K562 (cell line): ENCODE results near the gene TMEM127. TPM values are rescaled to one million over a fixed set of nuclear protein-coding genes. Genes with fewer than 3 reads are reported as not detected.
A peak's percentile ranks its signal among the peaks of the same experiment; 100 is the strongest.

Source experiments
- ATF1 ChIP-seq, 2 experiments: fragments of 450-650 bp in 1 of 2; IDR thresholded peaks; 2 replicates each; pipeline ENCODE4 v1.6.1; 2016; ENCODE audit warnings: missing compliant biosample characterization in 1 of 2, missing genetic modification characterization in 1 of 2
- CBX3 ChIP-seq, 2 experiments: IDR thresholded peaks; 1 replicate in 1 of 2; 2 replicates in 1 of 2; pipeline ENCODE4 v1.6.1; 2012; ENCODE audit warnings: inconsistent platforms in 2 of 2, low read length in 2 of 2, borderline replicate concordance in 1 of 2, control low read depth in 1 of 2
- EP400 ChIP-seq: fragments of 450-650 bp; IDR thresholded peaks from 2 replicates; pipeline ENCODE4 v1.6.1; 2017; ENCODE audit warnings: antibody characterized with exemption, mild to moderate bottlenecking, moderate library complexity
- FOSL1 ChIP-seq: fragments of 200-800 bp; sonication (Bioruptor generic); conservative IDR thresholded peaks from 2 replicates; pipeline ENCODE4 v1.6.1; 2016; ENCODE audit warnings: missing genetic modification characterization, missing compliant biosample characterization
- HCFC1 ChIP-seq: IDR thresholded peaks from 2 replicates; pipeline ENCODE4 v1.6.1; 2012; ENCODE audit warnings: low read depth, low read length, improper control_type of control experiment
- JUN ChIP-seq, 2 experiments: sonication (generic) in 1 of 2; formaldehyde crosslinking in 1 of 2; IDR thresholded peaks; 2 replicates each; pipeline versions ENCODE4 v1.6.1 to v1.8.0; 2012 to 2022; ENCODE audit warnings: borderline replicate concordance in 2 of 2, mild to moderate bottlenecking in 2 of 2, improper control_type of control experiment in 1 of 2, low read depth in 1 of 2, low read length in 1 of 2, missing genetic modification reagents in 1 of 2
- JUND ChIP-seq, 2 experiments: IDR thresholded peaks; 2 replicates in 1 of 2; 3 replicates in 1 of 2; pipeline ENCODE4 v1.6.1; 2011; ENCODE audit warnings: borderline replicate concordance in 2 of 2, low read depth in 2 of 2, low read length in 2 of 2, improper control_type of control experiment in 1 of 2, missing biosample characterization in 1 of 2, missing genetic modification characterization in 1 of 2, missing genetic modification reagents in 1 of 2
- MNT ChIP-seq, 2 experiments: fragments of 450-650 bp; conservative IDR thresholded peaks; 2 replicates each; pipeline ENCODE4 v1.6.1; 2017; ENCODE audit warnings: mild to moderate bottlenecking in 2 of 2, moderate library complexity in 2 of 2
- RFX7 ChIP-seq: fragments of 250-450 bp; sonication (Bioruptor Pico); IDR thresholded peaks from 2 replicates; pipeline ENCODE4 v1.5.1; 2021; ENCODE audit warnings: mild to moderate bottlenecking
- SIN3B ChIP-seq: fragments of 450-650 bp; IDR thresholded peaks from 2 replicates; pipeline ENCODE4 v1.6.1; 2017; ENCODE audit warnings: low read depth, mild to moderate bottlenecking, moderate library complexity
- UBTF ChIP-seq, 2 experiments: IDR thresholded peaks; 2 replicates each; pipeline ENCODE4 v1.6.1; 2012; ENCODE audit warnings: improper control_type of control experiment in 2 of 2, low read depth in 2 of 2, low read length in 2 of 2, borderline replicate concordance in 1 of 2
- ZNF146 ChIP-seq: IDR thresholded peaks from one replicate; pipeline ENCODE4 v1.6.1; 2018; ENCODE audit warnings: missing compliant biosample characterization; ENCODE audit not compliant: unreplicated experiment
- ZNF444 ChIP-seq: fragments of 250-450 bp; sonication (Bioruptor Pico); IDR thresholded peaks from 2 replicates; pipeline ENCODE4 v1.4.0; 2020; ENCODE audit warnings: mild to moderate bottlenecking, moderate library complexity
- ZNF512 ChIP-seq: IDR thresholded peaks from 2 replicates; pipeline ENCODE4 v1.6.1; 2016; ENCODE audit warnings: missing genetic modification characterization, missing compliant biosample characterization
- ZNF551 ChIP-seq: fragments of 250-450 bp; sonication (Bioruptor Pico); IDR thresholded peaks from 2 replicates; pipeline ENCODE4 v1.5.0; 2021; ENCODE audit warnings: mild to moderate bottlenecking, moderate library complexity
- ZNF780A ChIP-seq: fragments of 250-450 bp; sonication (Bioruptor Pico); IDR thresholded peaks from 2 replicates; pipeline ENCODE4 v1.5.0; 2021; ENCODE audit warnings: mild to moderate bottlenecking
- polyA plus RNA-seq, 8 experiments: library from polyadenylated mRNA; depleted of rRNA in 4 of 8; stranded (reverse) in 5 of 8; unstranded in 3 of 8; fragments of >200 nt; fragmentation: Nextera tagmentation in 2 of 8; fragmentation: Illumina TruSeq in 1 of 8; extraction: Ambion mirVana in 2 of 8; extraction: Trizol in 1 of 8; gene quantifications; 2 replicates each; pipeline versions ENCODE4 v1.2.1 to v1.2.3, GENCODE V29; 2011 to 2014; ENCODE audit warnings: inconsistent platforms in 1 of 8, missing spikeins in 1 of 8
- total RNA-seq, 7 experiments: library from RNA; depleted of rRNA in 6 of 7; stranded (reverse); fragments of >200 nt in 6 of 7; fragmentation: Illumina TruSeq in 2 of 7; extraction: Trizol in 2 of 7; gene quantifications; 2 replicates each; pipeline versions ENCODE4 v1.2.1 to v1.2.3, GENCODE V29; 2011 to 2021; ENCODE audit warnings: low replicate concordance in 1 of 7
- TF ChIP-seq, protein P1 (sequence below): fragments of 450-650 bp; IDR thresholded peaks from 2 replicates; pipeline ENCODE4 v1.6.1; 2016
- TF ChIP-seq, protein P2 (sequence below): sonication (generic); formaldehyde crosslinking; IDR thresholded peaks from 2 replicates; pipeline ENCODE4 v1.9.0; 2022; ENCODE audit warnings: mild to moderate bottlenecking, missing genetic modification reagents

The TMEM127 gene
- total and polyA plus RNA-seq, 9 of the 15 experiments (the other 6 are each of a cell fraction or from before 2014, with no cell fraction given), result 1.7 to 20.0 (median 9.9) TPM

DNA sequence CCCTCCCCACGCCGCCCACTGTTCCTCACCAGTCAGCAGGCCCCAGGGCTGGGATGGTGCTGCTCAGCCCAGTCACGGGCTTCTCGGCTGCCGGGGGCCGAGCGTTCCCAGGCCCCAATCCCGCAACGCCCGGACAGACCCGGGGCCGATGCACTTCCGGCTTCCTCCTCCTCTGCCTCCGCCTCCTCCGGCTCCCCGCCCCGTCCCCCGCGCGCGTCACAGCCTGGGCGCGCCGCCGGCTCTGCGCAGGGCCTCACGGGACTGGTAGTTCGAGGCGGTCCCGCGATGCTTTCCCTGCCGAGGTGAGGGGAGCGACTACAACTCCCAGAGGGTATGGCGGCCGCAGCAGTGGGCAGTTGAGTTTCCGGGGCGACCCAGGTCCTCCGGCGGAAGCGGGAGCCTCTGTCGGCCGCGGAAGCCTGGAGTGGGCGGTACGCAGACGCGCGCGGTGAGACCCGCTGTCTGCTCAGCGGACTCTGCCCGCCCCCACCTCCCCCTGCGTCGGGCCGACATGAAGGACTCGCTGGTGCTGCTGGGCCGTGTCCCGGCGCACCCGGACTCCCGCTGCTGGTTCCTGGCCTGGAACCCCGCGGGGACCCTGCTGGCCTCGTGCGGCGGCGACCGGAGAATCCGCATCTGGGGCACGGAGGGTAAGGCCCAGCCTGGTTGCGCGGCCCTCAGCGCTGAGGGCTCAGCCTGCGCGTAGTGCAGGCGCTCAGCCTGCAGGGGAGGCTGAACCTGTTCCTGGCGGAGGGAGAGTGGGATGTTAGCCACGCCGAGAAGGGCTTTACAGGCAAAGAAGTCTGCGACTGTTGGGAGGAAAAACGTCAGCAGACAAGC, at the start of gene TMEM127, which contains the start of gene CIAO1 (continued):
- TF ChIP-seq, protein P1, sequence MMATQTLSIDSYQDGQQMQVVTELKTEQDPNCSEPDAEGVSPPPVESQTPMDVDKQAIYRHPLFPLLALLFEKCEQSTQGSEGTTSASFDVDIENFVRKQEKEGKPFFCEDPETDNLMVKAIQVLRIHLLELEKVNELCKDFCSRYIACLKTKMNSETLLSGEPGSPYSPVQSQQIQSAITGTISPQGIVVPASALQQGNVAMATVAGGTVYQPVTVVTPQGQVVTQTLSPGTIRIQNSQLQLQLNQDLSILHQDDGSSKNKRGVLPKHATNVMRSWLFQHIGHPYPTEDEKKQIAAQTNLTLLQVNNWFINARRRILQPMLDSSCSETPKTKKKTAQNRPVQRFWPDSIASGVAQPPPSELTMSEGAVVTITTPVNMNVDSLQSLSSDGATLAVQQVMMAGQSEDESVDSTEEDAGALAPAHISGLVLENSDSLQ, result peak; percentile 47; the same call in 1 of the 2 replicates
- peak; percentile 73 to 81; a peak in 3 of 4 replicates for TF ChIP-seq UBTF (IDR thresholded peaks at IDR 0.05; ENCODE audit: borderline replicate concordance in 1 of 2, low read depth in 2 of 2, low read length in 2 of 2)
- TF ChIP-seq HCFC1, result peak; percentile 98
- TF ChIP-seq ZNF146, result no peak
- peak; percentile 80 to 91 for TF ChIP-seq MNT (conservative IDR thresholded peaks at IDR 0.05)
- TF ChIP-seq ZNF551 (CRISPR knock-in tag), result no peak
- TF ChIP-seq JUN (IDR thresholded peaks at IDR 0.05; ENCODE audit: borderline replicate concordance, low read depth, low read length), result peak; percentile 66
- no peak for TF ChIP-seq JUN (CRISPR knock-in tag; IDR thresholded peaks at IDR 0.05; ENCODE audit: borderline replicate concordance)
- 0 out of 3 replicates have a peak, but pooled peaks of 1 of the 2 experiments have one; percentile 10 for TF ChIP-seq CBX3 (IDR thresholded peaks at IDR 0.05; ENCODE audit: borderline replicate concordance in 1 of 2, low read length in 2 of 2)
- no peak for TF ChIP-seq ZNF444 (CRISPR knock-in tag)
- no peak for TF ChIP-seq RFX7 (CRISPR knock-in tag)
- TF ChIP-seq SIN3B, result peak; percentile 87
- TF ChIP-seq, protein P2, sequence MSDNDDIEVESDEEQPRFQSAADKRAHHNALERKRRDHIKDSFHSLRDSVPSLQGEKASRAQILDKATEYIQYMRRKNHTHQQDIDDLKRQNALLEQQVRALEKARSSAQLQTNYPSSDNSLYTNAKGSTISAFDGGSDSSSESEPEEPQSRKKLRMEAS (CRISPR knock-in tag), result peak; percentile 92
- TF ChIP-seq EP400, result peak; percentile 94
- TF ChIP-seq ATF1 (CRISPR knock-in tag; IDR thresholded peaks at IDR 0.05), result no peak; the same call in 1 of the 2 replicates
- TF ChIP-seq ATF1 (tag; IDR thresholded peaks at IDR 0.05), result peak; percentile 97
- TF ChIP-seq FOSL1 (tag), result peak; percentile 30
- no peak for TF ChIP-seq ZNF512 (tag)
- no peak for TF ChIP-seq ZNF780A (CRISPR knock-in tag)
- TF ChIP-seq JUND (IDR thresholded peaks at IDR 0.05; ENCODE audit: borderline replicate concordance, low read depth, low read length), result peak; percentile 64
- no peak; the same call in 2 of the 3 replicates for TF ChIP-seq JUND (tag; IDR thresholded peaks at IDR 0.05; ENCODE audit: borderline replicate concordance, low read depth, low read length)
